ENCODE results near the gene DHDH.
A peak's percentile ranks its signal among the peaks of the same experiment; 100 is the strongest.

The DHDH gene

DNA sequence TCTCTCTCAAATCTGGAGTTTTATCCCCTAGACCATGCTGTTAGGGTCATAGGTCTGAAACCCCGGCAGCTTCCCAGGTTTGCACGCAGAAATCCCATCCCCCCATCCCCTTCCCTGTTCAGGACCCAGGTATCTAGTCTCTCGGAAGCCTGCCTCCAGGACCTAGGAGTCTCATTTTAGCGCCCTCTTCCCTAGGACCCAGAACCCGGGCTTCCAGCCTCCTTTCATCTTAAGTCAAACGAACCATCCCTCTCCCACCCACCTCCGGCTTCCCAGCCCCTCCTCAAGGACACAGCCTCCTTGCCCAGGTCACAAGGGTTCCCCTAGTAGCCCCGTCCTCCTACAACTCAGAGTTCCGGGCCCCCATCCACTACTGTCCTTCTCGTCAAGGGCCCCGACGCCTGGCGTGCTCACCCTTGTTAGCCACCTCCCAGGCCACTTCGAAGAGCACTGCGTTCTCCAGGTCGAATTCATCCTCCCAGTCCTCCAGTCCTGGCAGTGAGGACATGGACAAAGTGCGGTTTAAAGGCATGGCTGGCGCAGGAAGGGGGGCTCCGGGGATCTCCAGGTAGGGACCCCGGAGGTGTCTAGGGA is 59.2 kb downstream of the DHDH start:
- DNase-seq (ENCODE audit: low read depth, low spot score): no peak

DNA sequence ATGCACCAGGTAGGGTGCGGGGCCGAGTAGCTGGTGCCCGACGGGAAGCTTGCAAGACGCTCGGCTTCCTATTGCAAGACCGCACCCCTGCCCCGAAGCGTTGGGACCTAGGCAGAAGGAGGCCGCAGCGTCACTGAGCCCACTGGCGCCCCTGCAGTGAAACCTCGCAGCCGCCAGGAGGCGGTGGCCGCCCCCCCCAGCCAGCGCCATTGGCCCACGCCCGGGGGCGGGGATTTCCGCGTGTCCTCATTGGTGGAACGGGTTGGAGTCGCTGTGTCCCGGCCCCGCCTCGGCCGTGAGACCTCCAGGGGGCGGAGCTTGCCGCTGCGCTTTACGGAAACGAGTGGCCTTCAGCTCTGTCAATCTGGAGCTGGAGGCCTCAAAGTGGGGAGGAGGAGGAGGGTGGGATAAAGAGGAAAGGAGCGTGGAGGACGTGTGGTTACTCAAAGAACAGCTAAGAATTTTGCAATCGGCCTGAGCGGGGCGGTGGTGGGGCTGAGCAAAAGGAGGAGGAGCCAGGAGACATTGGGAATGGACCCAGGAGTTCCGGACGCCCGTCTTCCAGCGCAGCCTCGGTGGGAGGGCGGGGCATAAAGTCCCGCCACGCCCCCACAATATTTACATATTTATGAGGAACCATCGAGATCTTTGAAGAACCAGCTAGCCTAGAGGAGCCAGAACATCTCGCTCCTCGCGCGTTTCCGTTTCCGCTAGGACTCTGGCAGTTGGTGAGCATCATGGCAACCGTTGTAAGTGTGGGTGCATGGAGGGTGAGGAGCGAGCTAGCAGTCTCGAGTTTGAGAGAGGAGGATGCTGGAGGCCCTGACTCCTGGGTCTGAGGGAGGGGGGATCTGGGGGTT is 59.9 kb downstream of the DHDH start, which contains the start of the genes GYS1 and RUVBL2:
TSS of gene GYS1 (minus strand) at position 135 of the 860 bp plus-strand sequence. CDS start 197 bp downstream, outside the sequence.
TSS of gene RUVBL2 (plus strand) at position 713 of the 860 bp plus-strand sequence. CDS start at position 738, 25 bp downstream.
- peak; percentile 99 for DNase-seq (ENCODE audit: low read depth, low spot score)

DNA sequence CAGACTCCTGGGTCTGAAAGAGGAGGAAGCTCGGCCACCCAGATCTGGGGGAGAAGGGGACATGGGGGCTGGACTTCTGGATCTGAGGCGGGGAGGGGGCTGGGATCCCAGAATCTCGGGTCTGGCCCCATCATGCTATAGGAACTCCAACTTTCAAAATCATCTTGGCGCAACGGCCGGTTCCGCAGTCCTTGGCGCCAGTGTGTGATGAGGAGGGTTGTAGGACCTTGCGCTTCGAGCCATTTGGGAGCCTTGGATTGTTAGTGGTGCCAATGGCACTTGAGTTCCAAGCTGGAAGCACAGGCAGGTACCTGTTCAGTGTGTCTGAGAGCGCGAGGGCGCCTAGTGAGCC is 60.5 kb downstream of the DHDH start:
- DNase-seq (ENCODE audit: low read depth, low spot score): no peak

All from smooth muscle cell of the brain vasculature (primary cell).